ENCODE results near the gene CFAP90.
A peak's percentile ranks its signal among the peaks of the same experiment; 100 is the strongest.

CFAP90 gene

DNA sequence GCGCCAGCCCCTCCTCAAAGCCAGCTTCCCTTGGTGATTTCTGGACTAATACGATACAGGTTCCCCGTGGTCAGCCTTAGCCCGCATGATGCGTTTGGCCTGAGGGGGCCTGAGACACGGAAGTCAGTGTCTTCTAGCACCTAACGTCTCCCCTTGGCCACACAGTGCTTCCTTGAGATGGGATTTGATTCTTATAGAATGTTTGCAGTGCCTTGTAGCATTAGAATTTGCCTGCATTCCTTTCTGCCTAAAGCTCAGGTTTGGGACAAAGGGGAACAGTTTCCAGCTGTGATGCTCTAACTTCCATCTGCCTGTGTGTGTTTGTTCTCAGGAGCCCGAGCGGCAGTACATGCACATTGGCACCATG is 34.4 kb downstream of the CFAP90 start:
- no peak for DNase-seq

DNA sequence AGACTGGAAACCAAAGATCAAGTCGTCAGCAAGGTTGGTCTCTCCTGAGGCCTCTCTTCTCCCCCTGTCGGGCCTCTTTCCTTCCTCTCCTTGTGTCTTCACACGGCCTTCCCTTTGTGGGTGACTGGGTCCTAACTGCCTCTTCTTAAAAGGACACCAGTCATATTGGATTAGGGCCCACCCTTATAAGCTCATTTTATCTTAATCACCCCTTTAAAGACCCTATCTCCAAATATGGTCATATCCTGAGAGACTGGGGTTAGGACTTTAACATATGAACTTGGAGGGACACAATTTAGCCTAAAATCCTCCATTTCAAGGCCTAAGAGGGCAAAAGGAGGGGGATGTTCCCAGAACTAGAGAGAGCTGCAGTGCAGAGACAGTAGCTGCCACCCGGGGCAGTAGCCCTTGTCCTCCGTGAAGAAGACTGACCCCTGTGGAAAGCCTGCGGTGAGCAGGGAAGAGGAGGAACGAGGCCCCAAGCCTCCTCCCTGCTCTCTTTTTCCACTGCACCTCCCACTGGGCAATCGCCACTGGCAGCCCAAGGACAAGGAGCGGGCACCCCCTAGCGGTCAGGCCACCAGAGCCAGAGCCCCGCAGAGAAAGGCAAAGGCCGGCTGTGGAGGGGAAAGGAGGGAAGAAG is 34.9 kb downstream of the CFAP90 start:
- DNase-seq: peak; percentile 34

DNA sequence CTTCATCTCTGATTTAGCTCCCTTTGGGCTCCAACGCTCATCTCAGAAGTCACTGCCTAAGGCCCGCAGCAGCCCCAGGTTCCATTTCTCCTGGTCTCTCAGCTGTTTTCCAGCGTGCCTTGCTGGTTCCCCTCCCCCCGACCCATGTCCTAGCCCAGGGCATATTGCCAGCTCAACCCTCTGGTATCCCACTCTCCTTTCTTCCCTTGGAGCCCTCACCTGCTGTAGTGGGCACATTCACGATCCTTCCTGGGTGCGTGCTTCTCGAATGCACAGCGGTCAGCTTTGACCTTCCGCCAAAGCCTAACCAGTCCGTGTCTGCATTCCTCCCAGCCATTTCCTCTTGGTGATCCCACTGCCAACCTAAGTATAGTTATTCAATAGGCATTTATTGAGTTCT is 36.1 kb downstream of the CFAP90 start:
- no peak for DNase-seq

DNA sequence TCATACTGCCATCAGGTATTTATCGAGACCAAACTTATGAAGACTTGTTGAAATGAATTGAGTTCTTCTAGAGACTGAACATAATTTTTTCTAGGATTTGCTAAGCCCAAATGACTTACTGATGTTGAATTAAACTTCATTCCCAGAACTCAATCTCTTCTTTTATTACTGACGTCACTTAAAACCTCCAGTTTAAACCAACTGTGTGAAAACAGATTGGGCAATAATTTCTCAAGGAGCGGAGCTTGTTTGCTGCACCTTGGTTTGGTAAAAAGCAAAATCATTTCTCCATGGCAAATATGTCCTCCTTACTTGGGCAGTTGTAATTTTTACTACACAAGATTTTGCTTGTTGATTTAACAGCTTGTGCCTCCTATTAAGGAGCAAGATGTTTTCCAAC is 37.4 kb downstream of the CFAP90 start:
- no peak for DNase-seq

DNA sequence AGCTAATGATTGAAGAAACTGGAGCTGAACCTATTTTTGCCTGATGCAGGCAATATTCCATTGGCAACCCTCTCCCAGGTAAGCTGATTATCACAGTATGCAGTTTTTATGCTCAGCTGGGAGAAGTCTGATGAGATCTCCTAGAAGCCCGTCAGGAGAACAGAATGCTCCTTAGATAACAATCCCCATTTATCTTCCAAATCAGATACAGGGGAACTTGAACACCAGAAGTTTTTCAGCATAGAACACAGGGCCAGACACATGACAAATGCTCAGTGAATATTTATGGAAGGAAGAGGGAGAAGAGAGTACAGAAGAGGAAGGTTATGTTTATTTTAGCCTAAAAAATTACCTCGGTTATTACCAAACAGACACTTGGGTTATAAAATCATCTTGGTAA is 37.9 kb downstream of the CFAP90 start:
- no peak for DNase-seq

DNA sequence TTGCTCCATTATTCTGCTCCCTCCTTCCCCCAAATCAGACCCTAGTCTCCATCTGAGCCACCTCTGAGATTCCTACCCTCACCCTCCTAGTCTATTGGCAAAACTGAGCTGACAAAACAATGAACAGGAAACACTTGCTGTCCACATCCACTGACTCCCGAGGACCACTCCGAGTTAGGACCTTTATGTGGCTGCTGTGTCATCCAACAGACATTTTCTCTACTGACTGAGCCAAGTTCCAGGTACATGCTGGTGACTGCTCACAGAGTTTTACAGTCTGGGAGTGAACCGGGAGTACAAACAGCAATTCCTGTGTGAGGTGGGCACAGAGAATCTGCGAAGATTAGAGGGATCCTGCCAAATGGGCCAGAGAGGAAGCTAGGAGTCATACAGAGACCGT is 39.2 kb downstream of the CFAP90 start:
- DNase-seq: no peak

DNA sequence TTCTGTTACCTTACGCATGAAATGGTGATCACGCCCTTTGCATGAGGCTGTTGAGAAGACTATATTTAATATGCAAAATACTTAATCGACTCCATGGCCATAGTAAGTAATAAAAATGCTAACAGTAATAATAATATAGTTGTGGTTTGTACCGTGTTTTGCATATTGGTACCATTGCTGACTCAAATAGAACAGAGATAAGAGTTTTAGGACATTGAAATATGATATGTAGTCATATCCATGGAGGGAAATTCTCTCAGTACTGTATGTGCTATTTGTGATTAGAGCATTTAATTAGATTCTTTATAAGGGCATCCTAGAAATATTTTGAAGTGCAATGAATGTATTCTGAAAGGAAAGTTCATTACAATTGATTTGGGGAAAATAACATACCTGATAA is 41.9 kb downstream of the CFAP90 start:
- no peak for DNase-seq

DNA sequence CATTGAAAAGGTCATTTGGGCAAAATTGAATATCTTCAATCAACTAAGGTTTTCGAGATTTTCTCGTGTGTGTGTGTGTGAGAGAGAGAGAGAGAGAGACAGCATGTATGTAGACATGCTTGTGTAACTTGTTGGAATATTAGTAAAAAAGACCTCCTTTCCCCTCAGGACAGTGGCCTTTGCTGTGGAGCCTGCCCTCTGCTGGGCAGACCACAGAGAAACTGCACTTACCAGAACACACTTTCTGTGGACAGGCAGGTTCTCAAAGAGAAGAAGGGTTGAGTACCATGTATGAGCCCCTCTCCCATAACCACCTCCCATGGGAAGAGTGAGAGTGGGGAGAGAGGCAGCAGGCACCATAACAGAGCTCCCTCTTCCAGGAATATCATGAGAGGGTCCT is 45.6 kb downstream of the CFAP90 start:
- no peak for DNase-seq

DNA sequence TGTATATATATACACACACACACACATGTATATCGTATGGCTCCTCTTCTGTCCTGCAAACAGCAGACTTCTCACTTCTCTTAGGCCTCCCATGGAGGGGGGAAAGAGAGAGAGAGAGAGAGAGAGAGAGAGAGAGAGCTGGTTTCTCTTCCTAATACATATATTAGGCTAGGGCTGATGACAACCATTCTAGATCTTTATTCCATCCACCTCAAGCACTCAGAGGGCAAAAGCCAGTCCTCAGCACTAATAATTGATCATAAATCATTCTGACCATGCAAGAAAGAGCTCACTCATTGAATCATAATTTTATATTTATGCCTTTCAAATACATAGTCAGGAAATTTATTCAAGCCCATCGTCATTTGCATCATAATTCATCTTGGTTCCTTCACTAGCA is 47.0 kb downstream of the CFAP90 start:
- no peak for DNase-seq

DNA sequence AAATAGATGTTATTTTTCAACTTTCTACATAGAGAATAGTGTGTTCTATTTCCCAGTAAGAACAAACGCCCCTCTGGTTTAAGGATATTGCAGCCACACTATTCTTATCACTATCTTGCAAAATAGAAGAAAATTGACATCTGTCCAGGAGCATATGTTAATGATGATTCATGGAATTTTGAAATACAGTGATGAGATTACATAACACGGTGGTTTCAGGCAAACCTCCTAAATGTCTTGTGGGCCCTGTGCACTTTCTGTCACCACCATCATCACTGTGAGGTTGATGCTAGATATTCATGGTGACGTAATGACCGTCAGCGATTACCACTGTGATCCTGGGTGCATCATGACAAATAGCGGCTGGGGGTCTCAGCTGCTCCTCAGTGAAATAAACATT is 48.1 kb downstream of the CFAP90 start:
- no peak for DNase-seq

DNA sequence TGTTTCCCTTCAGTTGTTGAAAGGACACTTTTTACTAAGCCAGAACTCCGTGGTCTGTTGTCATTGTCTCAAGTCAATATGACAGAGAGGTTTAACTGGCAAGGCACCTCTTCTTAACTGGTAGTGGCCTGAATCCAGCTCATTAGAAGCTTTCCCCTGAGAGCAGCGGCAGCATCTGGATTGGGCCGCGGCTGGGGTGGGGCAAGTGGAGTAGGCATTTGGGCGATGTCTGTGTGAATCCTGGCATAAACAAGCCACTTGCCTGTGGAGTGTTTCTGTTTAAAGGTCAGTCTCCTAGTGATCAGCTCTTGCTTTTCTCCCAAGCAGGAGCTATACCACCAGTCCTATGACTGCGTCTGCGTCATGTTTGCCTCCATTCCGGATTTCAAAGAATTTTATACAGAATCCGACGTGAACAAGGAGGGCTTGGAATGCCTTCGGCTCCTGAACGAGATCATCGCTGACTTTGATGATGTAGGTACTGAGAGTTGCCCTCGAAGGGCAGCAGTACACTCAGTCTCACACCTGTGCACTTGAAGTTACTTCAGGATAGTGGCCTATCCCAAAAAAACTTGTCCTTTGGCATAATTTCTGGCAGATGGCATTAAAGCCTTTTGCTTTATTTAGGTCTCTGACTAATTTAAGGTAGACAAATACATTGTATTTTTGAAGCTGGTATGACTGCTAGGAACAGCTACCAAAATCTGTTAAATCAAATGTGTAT is 48.9 kb downstream of the CFAP90 start:
- DNase-seq: no peak

DNA sequence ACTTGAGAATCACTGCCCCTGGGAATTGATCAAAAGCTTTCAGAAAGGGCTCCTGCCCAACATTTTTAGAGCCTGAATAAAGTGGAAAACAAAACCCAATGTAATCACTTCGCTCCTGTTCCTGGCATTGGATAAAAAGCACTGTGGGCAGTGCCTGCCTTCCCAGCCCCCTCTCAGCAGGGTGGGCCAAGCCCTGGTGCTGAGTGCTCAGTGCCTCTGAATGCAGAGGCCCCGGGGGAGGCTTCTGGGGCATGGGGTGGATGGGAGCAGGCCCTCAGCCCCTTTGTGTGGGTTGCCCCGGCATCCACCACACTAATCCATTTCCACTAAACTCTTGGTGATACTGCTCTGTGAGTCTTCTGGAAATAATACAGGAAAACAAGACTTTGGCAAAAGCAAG is 55.6 kb downstream of the CFAP90 start:
- no peak for DNase-seq

DNA sequence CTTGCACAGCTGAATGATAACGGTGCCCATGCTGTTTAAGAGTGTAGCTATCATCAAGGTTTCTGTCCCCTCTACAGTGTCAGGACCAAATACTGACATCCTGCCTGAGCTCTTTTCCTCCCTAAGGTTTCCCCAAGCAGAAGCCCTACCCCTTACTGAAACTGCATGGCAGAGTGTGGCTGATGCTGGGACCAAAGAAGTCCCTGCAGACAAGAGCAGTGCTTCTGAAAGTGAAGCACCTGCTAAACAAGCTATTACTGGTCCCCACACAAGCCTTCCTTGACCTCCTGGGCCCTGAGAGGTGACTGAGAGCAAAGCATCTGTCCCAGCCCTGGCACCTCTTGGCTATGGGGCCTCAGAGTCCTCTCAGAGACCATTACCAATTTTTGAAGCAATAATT is 56.1 kb downstream of the CFAP90 start:
- no peak for DNase-seq

DNA sequence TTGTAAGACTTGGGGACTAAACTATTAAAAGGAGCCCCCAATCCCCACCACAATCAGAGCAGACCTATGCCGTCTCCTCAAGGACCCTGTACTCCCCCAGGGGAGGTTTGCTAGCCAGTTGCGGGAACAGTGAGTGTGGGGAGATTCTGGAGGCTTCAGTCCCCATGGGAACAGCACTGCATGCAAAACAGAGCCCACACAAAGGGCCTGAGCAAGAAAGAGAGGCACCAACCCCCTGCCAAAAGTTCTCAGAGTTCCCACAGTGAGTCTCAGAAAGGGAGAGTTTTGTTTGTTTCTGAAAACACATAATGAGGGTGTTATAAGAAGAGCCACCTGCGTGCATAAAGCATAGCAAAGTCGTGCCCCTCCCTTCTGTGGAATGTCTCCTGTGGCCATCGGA is 56.6 kb downstream of the CFAP90 start:
- no peak for DNase-seq

DNA sequence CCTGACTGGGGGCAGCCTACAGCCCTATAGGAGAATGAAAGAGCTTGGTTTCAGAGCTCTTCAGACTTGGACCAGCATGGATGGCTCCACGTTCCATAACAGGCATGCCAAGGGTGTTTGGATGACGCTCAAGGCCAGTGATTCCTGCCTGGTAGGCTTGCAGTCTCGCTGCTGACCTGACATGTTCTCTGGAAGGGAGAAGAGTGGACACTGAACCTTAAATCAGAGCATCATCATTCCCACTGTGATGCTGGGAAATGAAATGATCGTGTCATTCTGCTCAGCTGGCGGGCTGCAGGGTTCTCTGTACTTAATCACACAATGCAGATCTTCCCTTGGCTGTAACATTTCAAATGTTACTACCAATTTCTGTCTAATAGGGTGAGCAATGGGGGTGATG is 57.0 kb downstream of the CFAP90 start:
- no peak for DNase-seq

DNA sequence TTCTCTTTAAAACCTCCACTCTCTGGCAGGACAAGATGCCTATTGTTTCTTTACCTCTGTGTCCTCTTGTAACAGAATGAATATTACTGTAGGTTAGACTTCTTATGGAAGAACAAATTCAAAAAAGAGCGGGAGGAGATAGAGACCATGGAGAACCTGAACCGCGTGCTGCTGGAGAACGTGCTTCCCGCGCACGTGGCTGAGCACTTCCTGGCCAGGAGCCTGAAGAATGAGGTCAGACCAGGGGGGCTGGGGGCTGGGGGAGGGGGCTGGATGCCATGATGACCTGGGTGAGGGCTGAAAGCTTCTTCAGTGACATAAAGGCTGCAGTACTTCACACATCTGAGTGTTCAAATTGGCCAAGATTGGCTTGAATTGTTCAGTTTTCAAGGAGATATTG is 61.4 kb downstream of the CFAP90 start:
- no peak for DNase-seq

DNA sequence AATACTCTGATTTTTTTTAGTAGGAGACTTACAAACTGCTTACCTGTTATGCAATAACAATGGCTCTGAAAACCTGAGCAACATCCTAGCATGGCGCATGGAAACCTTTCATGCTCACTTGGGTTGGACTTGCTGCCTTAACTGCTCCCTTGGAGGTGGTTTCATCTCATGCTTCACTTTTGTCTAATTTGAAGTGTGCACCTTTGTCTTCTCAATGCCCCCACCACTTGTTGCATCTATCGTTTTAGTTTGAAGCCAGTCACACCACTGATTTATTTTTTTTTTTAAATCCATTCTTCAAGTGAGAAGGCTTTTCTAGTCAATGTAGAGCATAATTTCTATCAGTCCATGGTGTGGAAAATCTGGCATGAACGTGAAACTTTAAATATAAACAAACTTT is 63.2 kb downstream of the CFAP90 start:
- DNase-seq: no peak

DNA sequence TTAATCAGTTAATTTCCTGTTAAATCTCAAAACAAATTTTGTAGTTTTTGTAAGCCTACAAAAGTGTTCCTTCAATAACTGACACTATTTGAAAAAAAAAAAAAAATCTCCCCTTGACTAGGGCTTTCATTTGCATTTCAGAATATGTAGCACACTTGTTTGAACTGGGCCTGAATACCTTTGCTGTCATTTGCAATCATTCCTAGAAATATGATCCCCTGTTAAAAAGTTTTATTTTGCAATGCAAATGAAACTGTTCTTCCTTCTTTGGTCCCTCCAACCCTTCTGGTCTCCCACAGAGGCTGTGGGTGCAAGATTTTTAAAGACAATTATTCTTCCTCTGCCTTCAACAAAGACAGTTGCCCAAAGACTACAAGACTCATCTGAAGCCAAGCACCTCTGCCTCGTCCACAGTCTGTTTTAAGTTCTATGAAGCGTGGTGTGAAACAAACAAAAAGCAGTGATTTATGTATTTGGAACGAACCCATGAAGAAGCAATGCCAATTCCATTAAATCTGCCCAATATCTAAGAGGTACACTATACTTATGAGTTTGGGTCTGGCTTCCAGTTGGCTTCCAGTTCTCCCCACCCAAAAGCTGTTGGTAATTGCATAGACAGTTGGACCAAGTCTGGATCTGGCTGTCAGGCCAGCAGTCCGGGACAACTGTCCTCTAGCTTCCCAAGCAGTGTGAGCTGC is 66.1 kb downstream of the CFAP90 start:
- no peak for DNase-seq

DNA sequence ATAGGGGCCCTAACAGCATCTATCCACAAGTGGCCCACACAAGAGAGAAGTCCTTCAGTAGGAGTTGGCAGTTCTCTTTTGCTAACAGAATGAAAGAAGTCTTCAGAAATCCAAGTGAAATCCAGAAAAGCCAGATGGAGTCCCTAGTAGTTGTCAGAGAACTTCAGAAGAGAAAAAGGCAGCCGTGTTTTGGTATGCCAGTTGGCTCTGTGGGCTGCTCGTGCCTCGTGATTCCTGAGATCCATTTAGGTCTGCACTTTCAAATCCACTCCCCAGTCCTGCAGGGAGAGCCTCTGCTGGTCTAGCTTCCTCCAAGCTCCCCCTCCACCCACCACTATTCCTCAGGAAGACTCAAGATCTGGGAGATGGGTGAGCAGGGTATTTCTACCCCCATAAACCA is 69.0 kb downstream of the CFAP90 start:
- no peak for DNase-seq
